GM21723 (cell line): Measurements from ENCODE around the gene NEURL3.
"Not testable (repeated sequence)": the region's sequence is repeated elsewhere in the genome, so short reads cannot be mapped to it uniquely, and the experiment has no call there.

Experiments used
- ATAC-seq: cut with Tn5 transposase; IDR thresholded peaks from one replicate; pipeline ENCODE4 v1.9.1; 2021; ENCODE audit warnings: mild to moderate bottlenecking, moderate library complexity; ENCODE audit not compliant: unreplicated experiment

The NEURL3 gene

DNA sequence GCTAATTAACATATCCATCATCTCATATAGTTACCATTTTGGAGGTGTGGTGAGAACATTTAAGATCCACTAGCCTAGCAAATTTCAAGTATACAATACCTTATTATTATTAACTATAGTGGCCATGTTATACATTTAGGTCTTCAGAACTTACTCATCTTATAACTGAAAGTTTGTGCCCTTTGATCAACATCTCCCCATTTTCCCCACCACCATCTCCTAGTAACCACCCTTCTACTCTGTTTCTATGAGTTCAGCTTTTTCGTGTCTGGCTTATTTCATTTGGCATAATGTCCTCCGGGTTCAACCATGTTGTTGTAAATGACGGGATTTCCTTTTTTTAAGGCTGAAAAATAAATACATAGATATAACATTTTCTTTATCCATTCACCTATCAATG lies 15.9 kb downstream of the NEURL3 start:
- no peak for ATAC-seq

DNA sequence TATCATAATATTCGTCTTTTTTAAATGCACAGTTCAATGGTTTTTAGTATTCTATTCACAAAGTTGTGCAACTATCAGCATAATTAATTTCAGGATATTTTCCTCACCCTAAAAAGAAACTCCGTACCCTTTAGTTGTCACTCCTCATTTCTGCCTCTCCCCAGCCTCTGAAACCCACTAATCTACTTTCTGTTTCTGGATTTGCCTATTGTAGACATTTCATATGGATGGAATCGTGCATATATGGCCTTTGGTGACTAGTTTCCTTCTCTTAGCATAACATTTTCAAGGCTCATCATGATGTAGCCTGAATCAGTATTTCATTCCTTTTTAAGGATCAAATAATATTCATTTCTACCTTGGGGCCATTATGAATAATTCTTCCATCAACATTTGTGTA lies 18.5 kb downstream of the NEURL3 start:
- no peak for ATAC-seq

DNA sequence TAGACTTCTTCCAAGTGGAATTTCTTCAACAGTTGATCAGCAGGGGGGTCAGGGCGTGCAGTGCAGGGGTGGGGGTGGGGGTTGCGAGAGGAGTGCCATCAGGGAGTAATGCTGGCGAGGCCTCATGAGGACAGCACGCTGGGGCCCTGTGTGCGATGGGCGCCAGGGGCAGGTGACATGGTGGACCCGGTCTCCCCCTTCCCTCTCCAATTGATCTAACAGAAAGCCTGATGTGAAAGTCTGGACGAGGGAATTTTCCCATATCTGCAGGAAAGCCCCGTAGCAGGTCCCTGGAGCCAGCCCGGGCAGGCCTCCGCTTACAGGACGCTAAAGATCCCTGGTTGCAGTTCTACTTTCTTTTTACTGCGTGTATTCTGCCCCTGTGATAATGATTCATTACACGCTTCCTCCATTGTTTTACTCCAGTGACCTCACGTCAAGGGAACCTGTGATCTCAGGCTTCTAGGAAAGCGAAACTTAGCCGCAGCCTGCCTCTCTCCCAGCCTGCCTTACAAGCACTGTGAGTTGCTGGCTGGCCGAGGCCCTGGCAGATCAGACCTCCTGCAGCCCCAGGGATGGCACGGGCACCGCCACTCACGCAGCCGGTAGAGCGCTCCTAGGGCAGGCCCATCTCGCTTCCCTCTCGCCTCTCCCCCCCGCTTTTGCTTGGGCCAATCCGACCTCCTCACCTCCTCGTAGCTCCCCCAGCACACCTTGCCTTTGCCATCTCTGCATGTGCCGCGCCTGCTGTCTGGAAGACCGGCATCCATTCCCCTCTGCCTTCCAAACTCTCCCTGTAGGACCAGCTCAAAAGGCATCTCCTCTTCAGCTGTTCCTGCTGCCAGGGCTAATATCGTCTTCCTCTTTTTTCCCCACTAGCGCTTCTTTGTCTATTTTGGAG lies 19.2 kb downstream of the NEURL3 start:
- ATAC-seq: peak; percentile 80

DNA sequence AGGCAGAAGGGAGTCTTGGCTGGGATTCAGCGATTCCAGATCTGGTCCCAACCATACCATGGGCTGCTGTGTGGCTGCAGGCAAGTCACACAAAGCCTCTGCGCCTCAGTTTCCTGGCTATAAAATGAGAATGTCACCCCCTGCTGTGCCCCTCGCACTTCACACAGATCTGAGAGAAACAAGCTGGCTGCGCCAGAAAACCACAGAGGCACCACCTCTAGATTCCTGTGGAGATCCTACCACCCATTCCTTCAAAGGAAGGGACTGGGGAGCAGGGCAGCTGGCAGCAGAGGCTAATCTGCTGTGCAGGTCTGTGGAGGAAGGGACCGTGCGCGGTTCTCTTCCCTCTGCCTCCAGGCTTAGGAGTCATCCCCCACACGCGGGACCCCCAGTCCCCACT lies 19.8 kb downstream of the NEURL3 start:
- no peak for ATAC-seq

DNA sequence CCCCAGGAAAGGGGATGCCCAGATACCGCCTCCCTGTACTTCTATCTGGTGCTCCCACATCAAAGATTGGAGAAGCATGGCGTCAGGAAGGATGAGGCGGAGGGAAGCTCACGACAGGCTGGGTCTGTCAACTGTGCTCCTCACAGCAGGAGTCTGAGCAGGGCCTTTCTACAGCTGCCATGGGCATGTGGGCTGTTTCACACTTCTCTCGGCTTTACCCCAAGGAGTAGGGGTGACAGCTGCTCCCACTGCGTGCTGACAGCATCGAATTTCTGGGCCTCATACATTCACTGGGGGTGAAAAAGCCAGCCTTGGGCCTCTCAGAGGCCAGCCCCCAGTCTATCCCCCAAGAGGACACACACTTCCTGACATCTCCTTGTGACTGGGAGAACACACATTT lies 21.1 kb downstream of the NEURL3 start:
- no peak for ATAC-seq

DNA sequence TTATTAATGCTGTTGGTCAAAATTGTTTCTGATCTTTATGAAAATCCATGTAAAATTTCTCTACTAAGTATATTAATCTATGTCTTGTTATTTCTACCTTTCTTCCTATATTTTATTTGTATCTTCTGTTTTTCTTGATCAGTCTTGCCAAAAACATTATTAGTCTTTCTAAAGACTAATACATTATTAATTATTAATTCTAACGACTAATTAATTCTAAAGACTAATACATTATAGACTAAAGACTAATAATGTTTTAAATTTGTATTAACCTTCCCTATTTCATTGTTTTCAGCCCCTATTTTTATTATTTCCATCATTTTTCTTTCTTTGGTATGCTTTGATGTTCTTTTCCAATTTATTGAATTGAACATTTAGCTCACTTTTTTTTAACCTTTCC lies 27.7 kb downstream of the NEURL3 start:
- ATAC-seq: no peak

DNA sequence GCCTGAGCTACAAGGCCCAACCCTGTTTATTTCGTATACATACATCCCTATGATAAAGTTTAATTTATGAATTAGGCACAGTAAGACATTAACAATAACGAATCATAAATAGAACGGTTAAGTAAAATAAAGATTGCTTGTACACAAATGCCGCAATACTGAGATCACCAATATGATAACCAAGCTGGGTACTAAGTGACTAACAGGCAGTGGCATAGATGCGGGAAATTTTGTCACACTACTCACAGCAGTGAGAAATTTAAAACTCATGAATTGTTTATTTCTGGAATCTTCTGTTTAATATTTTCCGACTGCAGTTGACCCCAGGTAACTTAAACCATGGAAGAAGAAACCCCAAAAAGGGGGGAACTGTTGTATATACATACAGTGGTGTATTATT lies 33.4 kb downstream of the NEURL3 start:
- no peak for ATAC-seq

DNA sequence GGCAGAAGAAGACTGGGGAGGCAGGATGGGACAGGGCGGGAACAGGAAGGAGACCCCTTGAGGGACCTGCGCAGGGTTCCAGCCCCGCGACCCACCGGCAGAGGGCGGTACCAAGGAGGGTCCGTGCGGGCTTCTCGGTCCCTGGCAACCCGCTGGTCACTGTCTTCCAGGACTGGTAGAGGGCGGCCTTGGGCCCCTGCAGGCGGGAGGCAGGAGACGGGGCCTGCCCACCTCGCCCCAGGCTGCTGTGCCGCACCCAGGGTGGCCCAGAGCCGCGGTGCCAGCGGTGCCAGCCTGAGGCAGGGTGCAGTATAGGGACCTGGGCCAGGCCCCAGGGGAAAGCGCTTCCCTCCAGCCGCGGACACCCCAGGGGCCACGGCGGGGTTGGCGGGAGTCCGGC lies 34.5 kb downstream of the NEURL3 start:
- ATAC-seq: no peak

DNA sequence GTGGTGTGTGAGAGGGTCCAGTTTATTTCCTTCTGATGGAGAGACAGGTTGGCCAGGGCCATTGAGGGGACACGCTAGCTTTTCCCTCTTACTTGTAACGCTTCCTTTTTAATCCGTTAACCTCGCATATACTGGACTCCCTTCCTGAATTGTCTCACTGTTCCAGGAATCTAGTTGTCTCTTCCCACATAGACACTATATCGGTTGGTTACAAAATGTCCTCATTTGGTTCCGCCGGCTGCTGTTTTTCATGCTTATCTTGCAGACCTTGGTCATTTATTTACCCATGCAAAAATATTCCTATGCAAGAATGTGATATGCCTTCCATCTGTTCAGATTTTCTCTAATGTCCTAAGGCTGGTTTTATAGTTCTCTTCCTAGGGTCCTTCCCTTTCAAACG lies 35.0 kb downstream of the NEURL3 start:
- no peak for ATAC-seq

DNA sequence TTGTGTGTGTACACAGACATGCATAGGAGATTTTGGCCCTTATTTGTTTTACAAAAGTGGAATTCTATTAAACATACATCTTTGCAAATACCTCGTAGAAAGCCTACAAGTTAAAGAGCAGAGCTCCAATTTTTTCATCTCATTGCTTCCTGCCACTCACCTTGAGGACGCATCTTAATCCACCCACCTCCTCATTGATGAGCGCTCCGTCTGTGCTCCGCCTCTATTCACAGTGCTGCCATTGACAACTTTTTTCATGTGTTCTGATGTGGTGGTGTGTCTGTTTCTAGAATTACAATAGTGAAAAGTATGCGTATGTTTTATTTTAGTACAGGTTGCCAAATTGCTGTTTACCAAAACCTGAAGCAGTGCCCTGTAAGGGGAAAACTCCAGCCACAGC lies 36.3 kb downstream of the NEURL3 start:
- no peak for ATAC-seq

DNA sequence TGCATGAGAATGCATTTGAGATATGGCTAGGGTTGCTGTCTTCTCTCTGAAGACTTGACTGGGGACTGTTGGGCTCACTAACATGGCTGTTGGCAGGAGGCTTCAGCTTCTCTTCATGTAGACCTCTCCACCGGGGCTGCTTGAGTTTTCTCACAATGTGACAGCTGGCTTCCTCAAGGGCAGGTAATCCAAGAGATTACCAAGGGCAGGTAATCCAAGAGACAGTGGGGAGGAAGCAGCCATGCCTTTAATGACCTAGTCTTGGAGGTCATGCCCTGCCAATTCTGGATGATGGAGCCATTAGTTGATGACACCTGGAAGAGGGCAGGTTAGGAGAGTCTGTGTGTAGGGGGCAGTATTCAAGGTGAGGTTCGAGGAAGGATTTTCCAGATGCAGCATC lies 40.5 kb downstream of the NEURL3 start:
- ATAC-seq: no peak

DNA sequence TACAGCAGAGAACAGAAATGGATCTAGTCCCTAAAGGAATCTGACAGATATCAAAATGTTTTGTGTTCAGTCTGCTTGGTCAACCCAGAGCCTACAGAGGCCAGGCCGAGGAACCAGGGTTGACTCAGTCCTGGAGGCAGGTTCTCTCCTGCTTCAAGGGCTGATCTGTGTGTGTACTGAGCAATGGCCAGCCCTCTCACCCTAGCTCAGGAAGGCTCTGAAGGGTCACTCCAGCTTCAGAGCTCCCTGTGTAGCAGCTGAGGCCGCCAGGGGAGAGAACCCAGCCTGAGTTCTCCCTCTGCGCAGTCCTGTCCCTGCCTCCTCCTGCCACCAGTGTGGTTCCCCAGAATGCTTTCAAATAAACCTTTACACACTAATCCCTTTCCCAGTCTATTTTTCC lies 41.1 kb downstream of the NEURL3 start:
- ATAC-seq: no peak

DNA sequence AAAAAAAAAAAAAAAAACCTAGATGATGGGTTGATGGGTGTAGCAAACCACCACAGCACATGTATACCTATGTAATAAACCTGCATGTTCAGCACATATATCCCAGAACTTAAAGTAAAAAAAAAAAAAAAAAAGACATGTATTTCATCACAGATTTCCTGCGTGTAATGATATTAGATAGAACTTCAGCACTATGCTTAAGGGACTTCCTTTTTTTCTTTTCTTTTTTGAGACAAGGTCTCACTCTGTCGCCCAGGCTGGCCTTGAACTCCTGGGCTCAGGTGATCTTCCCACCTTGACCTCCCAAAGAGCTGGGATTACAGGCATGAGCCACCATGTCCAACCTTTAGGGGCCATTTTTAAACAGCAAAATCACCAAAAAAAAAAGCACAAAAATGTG lies 42.0 kb downstream of the NEURL3 start:
- ATAC-seq: no peak

DNA sequence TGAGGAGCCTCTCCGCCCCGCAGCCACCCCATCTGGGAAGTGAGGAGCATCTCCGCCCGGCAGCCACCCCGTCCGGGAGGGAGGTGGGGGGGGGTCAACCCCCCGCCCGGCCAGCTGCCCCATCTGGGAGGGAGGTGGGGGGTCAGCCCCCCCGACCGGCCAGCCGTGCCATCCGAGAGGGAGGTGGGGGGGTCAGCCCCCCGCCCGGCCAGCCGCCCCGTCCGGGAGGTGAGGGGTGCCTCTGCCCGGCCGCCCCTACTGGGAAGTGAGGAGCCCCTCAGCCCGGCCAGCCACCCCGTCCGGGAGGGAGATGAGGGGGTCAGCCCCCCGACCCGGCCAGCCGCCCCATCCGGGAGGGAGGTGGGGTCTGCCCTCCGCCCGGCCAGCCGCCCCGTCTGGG lies 43.5 kb downstream of the NEURL3 start:
- not testable (repeated sequence) for ATAC-seq

DNA sequence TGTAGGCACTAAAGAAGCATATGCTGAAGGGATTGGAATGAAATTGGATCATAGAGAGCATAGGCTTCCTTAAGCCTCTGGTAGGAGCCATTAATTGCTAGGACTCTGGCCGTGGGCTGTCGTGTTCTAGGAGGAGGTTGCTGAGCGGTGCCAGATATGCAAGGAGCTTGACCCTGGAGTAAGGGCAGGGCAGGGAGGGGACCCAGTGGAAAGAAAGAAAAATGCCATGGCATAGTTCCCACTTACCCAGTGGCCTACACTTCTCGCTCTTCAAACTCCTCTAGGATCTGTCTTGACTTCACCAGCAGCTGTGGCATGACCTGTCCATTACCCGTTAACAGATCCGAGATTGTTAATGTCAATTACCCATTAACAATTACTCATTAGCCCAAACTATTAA lies 53.1 kb downstream of the NEURL3 start:
- ATAC-seq: no peak

DNA sequence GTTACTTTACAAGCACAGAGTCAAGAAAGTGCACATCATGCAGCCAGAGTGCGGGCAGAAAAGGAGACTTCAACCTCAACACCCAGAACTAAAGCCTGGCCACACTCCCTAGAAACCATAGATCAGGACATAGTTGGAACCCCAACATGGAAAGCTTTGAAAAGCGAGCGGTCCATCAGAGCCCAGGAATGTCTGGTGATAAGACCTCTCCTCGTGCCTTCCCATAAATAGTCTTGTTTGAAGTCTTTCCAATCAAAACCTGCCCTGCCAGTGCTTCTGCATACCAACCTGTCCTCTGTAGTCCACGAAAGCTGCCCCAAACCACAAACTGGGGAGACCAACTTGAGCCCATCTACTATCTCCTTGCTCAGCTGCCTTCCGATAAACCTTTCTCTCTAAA lies 55.5 kb downstream of the NEURL3 start:
- ATAC-seq: no peak

DNA sequence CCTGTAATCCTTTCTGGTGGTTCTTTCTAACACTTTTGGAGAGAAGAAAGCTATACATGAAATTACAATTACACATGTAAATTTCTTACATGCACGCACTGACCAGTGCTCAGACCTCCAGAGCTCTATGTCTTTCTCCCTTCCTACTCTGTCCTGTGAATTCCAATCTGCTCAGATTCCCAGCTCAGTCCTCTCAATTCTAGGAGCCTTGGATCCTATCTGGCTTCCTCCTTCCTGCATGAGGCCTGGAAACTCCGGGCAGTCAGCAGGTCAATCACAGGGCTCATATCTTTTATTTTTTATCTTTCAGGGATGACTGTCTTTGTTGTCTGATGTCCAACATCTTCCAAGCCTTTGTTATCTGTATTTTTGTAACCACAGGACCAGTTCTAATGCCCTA lies 56.0 kb downstream of the NEURL3 start:
- no peak for ATAC-seq

DNA sequence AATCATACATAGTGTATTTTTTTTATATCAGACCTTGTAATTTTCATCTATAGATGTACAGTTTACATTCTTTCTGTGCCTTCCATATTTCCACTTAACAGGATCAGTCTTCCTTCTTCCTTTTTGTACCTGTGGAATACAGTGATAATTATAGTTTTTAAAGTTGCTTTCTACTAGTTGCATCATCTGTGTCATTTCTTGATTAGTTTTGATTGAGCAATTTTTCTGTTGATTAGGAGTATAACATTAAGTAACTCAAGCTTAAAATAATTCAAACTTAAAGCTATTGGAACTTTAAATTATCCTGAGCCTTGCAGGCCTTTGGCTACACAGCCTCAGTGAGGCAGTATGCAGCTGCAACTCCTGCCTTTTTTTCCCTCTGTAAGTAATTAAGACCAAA lies 57.4 kb downstream of the NEURL3 start:
- ATAC-seq: no peak
